ENCODE results near the gene CLPSL2.

GRCh38 chr6:35759426-35759825 is 17.0 kb upstream of the CLPSL2 start:
- TF ChIP-seq POLR2A (IDR thresholded peaks at IDR 0.05; ENCODE audit: low read depth, low read length) (no peak), POLR2AphosphoS5 (IDR thresholded peaks at IDR 0.05; ENCODE audit: low read depth, low read length) (no peak)

Data from GM12892 (cell line).